IMR-90 (cell line): ENCODE data around the gene SUN1. TPM values are rescaled to one million over a fixed set of nuclear protein-coding genes. Genes with fewer than 3 reads are reported as not detected.

Source experiments
- ATAC-seq: fragments of 200-7000 bp; cut with Tn5 transposase; 2 replicates; pipeline ENCODE4 v1.9.1; 2020; ENCODE audit warnings: low read depth, mild to moderate bottlenecking, moderate library complexity
- BruUV-seq: library from RNA; stranded (reverse); fragments of 400-500 nt; replicated peaks from 2 replicates; lab custom pipeline; 2021; lab: Mats Ljungman, UMichigan
- CTCF ChIA-PET: fragments of 300-600 bp; formaldehyde crosslinking; extraction: SDS; loops from one replicate; lab custom pipeline; 2021; ENCODE audit warnings: antibody characterized with exemption; lab: Yijun Ruan, JAX
- POLR2A ChIA-PET: fragments of 300-600 bp; sonication (Branson Sonifier 250); formaldehyde crosslinking; loops from one replicate; lab custom pipeline; 2022; ENCODE audit warnings: antibody characterized with exemption; ENCODE audit not compliant: unreplicated experiment; lab: Charles Lee
- DNase-seq: peaks from one replicate; pipeline ENCODE4 v3.0.0; 2013
- H2AFZ ChIP-seq: replicated peaks from 2 replicates; pipeline ENCODE3; 2013; ENCODE audit warnings: low read length, mild to moderate bottlenecking; ENCODE audit not compliant: poor library complexity
- H2AK5ac ChIP-seq: 2 replicates; pipeline ENCODE4 v1.6.1; 2013; ENCODE audit warnings: low read depth, low read length, inconsistent platforms
- H2AK9ac ChIP-seq: replicated peaks from 2 replicates; pipeline ENCODE3; 2013; ENCODE audit warnings: mild to moderate bottlenecking, low read depth, low read length, moderate library complexity; ENCODE audit not compliant: poor library complexity
- H2BK120ac ChIP-seq: 2 replicates; pipeline ENCODE4 v1.6.1; 2013; ENCODE audit warnings: low read depth, low read length, inconsistent platforms
- H2BK15ac ChIP-seq: 3 replicates; pipeline ENCODE4 v1.6.1; 2013; ENCODE audit warnings: low read depth, low read length, inconsistent platforms
- H2BK20ac ChIP-seq: 2 replicates; pipeline ENCODE4 v1.6.1; 2013; ENCODE audit warnings: low read depth, mild to moderate bottlenecking, inconsistent platforms, low read length, moderate library complexity
- H2BK5ac ChIP-seq: 2 replicates; pipeline ENCODE4 v1.6.1; 2013; ENCODE audit warnings: mild to moderate bottlenecking, low read depth, low read length, inconsistent platforms; ENCODE audit not compliant: poor library complexity, severe bottlenecking
- H3K14ac ChIP-seq: replicated peaks from 2 replicates; pipeline ENCODE4 v1.6.1; 2013; ENCODE audit warnings: low read depth, low read length, inconsistent platforms
- H3K18ac ChIP-seq: 2 replicates; pipeline ENCODE4 v1.6.1; 2013; ENCODE audit warnings: low read depth, low read length, control low read depth
- H3K23ac ChIP-seq: 2 replicates; pipeline ENCODE4 v1.6.1; 2013; ENCODE audit warnings: low read depth, low read length, inconsistent platforms
- H3K27ac ChIP-seq: 2 replicates; pipeline ENCODE4 v1.5.1; 2013; ENCODE audit warnings: mild to moderate bottlenecking, control low read depth, low read length; ENCODE audit not compliant: insufficient read depth
- H3K27me3 ChIP-seq: 2 replicates; pipeline ENCODE4 v1.6.1; 2013; ENCODE audit warnings: low read length; ENCODE audit not compliant: control insufficient read depth, insufficient read depth
- H3K36me3 ChIP-seq: 2 replicates; pipeline ENCODE4 v1.6.1; 2013; ENCODE audit warnings: low read length, mixed read lengths; ENCODE audit not compliant: control insufficient read depth, insufficient read depth
- H3K4ac ChIP-seq: 2 replicates; pipeline ENCODE4 v1.6.1; 2013; ENCODE audit warnings: low read depth, low read length, inconsistent platforms
- H3K4me1 ChIP-seq: 2 replicates; pipeline ENCODE4 v1.6.1; 2013; ENCODE audit warnings: low read length, mixed read lengths; ENCODE audit not compliant: control insufficient read depth, insufficient read depth
- H3K4me2 ChIP-seq: 2 replicates; pipeline ENCODE4 v1.6.1; 2013; ENCODE audit warnings: low read depth, mild to moderate bottlenecking, control low read depth, low read length, moderate library complexity
- H3K4me3 ChIP-seq: 2 replicates; pipeline ENCODE4 v1.5.1; 2013; ENCODE audit warnings: low read depth, mild to moderate bottlenecking, control low read depth, low read length, moderate library complexity; ENCODE audit not compliant: insufficient read depth
- H3K56ac ChIP-seq: 2 replicates; pipeline ENCODE4 v1.6.1; 2013; ENCODE audit warnings: low read length, inconsistent platforms; ENCODE audit not compliant: insufficient read depth; ENCODE audit errors: extremely low read depth
- H3K79me1 ChIP-seq, 2 experiments: 2 replicates each; pipeline ENCODE4 v1.6.1; 2013; ENCODE audit warnings: low read length in 2 of 2, inconsistent platforms in 1 of 2, low read depth in 1 of 2
- H3K9ac ChIP-seq: 2 replicates; pipeline ENCODE4 v1.6.1; 2013; ENCODE audit warnings: low read depth, low read length, control low read depth
- H3K9me1 ChIP-seq: 2 replicates; pipeline ENCODE4 v1.6.1; 2013; ENCODE audit warnings: low read length, inconsistent platforms; ENCODE audit not compliant: insufficient read depth
- H3K9me3 ChIP-seq: 2 replicates; pipeline ENCODE4 v1.6.1; 2013; ENCODE audit warnings: low read length; ENCODE audit not compliant: control insufficient read depth, insufficient read depth
- H4K20me1 ChIP-seq: 2 replicates; pipeline ENCODE4 v1.6.1; 2013; ENCODE audit warnings: low read length, inconsistent platforms; ENCODE audit not compliant: insufficient read depth
- H4K5ac ChIP-seq: 2 replicates; pipeline ENCODE4 v1.6.1; 2013; ENCODE audit warnings: mild to moderate bottlenecking, low read depth, low read length, control low read depth
- H4K8ac ChIP-seq, 2 experiments: 2 replicates each; pipeline ENCODE4 v1.6.1; 2013; ENCODE audit warnings: low read depth in 2 of 2, low read length in 2 of 2, control low read depth in 1 of 2, inconsistent platforms in 1 of 2
- H4K91ac ChIP-seq: 2 replicates; pipeline ENCODE4 v1.6.1; 2013; ENCODE audit warnings: low read depth, low read length, inconsistent platforms; ENCODE audit not compliant: insufficient read depth
- BHLHE40 ChIP-seq: fragments of 150-350 bp; IDR thresholded peaks from 2 replicates; pipeline ENCODE4 v1.6.1; 2016; ENCODE audit warnings: mild to moderate bottlenecking, low read depth, low read length
- MXI1 ChIP-seq: IDR thresholded peaks from 2 replicates; pipeline ENCODE4 v1.6.1; 2012; ENCODE audit warnings: low read depth, mild to moderate bottlenecking, low read length, moderate library complexity, borderline replicate concordance
- WGBS, 2 experiments: methylation state at CpG; one replicate each; pipeline versions ENCODE4 v1.1.5 to v1.1.7; 2013; ENCODE audit warnings: missing lambda C conversion rate in 2 of 2; ENCODE audit not compliant: insufficient read length in 1 of 2; ENCODE audit errors: extremely low coverage in 2 of 2; 5-methylcytosine and 5-hydroxymethylcytosine counted together
- dilution Hi-C: fragments of 300-500 bp; cut with HindIII; formaldehyde crosslinking; loops from one replicate; pipeline ENCODE4 v1.14.3; 2018; ENCODE audit warnings: low sequenced_read_pairs; ENCODE audit not compliant: unreplicated experiment
- in situ Hi-C: fragments of 300-500 bp; cut with MboI; formaldehyde crosslinking; loops from 3 replicates; pipeline ENCODE4 v1.14.3; 2019; ENCODE audit warnings: low sequenced_read_pairs, inconsistent platforms, mixed read lengths
- intact Hi-C: fragments of 100-400 bp; cut with micrococcal nuclease; formaldehyde crosslinking; loops from 2 replicates; pipeline ENCODE4 v1.10.0; 2022
- polyA plus RNA-seq, 3 experiments: library from polyadenylated mRNA; depleted of rRNA; stranded (reverse); fragments of >200 nt; gene quantifications; 2 replicates each; pipeline ENCODE4 v1.2.3, GENCODE V29; 2012; ENCODE audit warnings: low replicate concordance in 1 of 3
- total RNA-seq: library from RNA; depleted of rRNA; stranded (reverse); fragments of >200 nt; gene quantifications from 2 replicates; pipeline ENCODE4 v1.2.3, GENCODE V29; 2012
- TF ChIP-seq, protein P1 (sequence below): fragments of 150-350 bp; IDR thresholded peaks from 2 replicates; pipeline ENCODE4 v1.6.1; 2017; ENCODE audit warnings: mild to moderate bottlenecking, antibody characterized with exemption, low read length, low read depth

The SUN1 gene
- total and polyA plus RNA-seq, 2 of the 4 experiments (the other 2 are of a cell fraction) = 113 to 239 TPM

DNA sequence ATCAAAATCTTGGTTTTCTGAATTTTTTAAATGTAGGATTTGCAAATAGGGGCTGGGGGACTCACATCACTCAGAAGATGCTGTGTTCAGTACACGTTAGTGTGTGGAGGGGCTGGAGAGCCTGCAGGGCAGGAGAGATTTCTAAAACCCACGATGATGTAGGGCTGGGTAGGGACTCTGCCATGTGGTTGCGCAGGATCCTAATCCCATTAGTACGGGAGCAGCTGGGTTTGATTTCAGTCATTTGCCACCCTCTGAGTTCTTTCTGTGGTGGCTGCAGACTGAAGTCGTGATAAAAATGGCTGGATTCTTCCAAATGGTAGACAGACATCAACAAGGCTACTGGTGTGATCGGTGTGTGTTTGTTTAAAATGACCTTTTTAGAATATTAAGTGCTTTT lies 29.9 kb downstream of the SUN1 start:
- peaks cover 2% of the 10 kb centered on the region for H3K4me1 ChIP-seq
- no peak overlapping the region for H2BK120ac ChIP-seq
- ChIA-PET CTCF (interaction anchor here (0.7 kb wide), 1 partner anchor 11 kb away, joined by 4 read pairs; no protein-coding TSS in a partner anchor), POLR2A (no interaction called here)
- H3K56ac ChIP-seq = no peak overlapping the region
- no peaks in the 10 kb centered on the region for H3K27me3 ChIP-seq
- H4K5ac ChIP-seq = no peak overlapping the region
- H4K8ac ChIP-seq = no peak overlapping the region
- no peak overlapping the region for H3K9ac ChIP-seq
- H3K27ac ChIP-seq = no peak overlapping the region
- TF ChIP-seq, protein P1, sequence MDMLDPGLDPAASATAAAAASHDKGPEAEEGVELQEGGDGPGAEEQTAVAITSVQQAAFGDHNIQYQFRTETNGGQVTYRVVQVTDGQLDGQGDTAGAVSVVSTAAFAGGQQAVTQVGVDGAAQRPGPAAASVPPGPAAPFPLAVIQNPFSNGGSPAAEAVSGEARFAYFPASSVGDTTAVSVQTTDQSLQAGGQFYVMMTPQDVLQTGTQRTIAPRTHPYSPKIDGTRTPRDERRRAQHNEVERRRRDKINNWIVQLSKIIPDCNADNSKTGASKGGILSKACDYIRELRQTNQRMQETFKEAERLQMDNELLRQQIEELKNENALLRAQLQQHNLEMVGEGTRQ = no peak
- TF ChIP-seq MXI1 = no peak
- no peak for TF ChIP-seq BHLHE40
- peaks cover 5 to 22% of the 10 kb centered on the region in 2 experiments; a peak in 3 of 4 replicates for H3K79me1 ChIP-seq
- no peak overlapping the region for H2BK20ac ChIP-seq
- H3K36me3 ChIP-seq = peaks cover 63% of the 10 kb centered on the region
- BruUV-seq = no TSS peak
- 96% methylated on average over 4 of the region's 6 CpGs; no CpG with 5 or more reads in 1 of the 2 experiments for WGBS, 2 experiments
- no peak overlapping the region for H2AFZ ChIP-seq
- H3K18ac ChIP-seq = no peak overlapping the region
- no peak overlapping the region for H3K4me3 ChIP-seq
- no peak overlapping the region for H3K4me2 ChIP-seq
- H2BK5ac ChIP-seq = no peak overlapping the region
- H2BK15ac ChIP-seq = no peak overlapping the region
- no peak overlapping the region for H3K14ac ChIP-seq
- ATAC-seq (no peak), DNase-seq (no peak)
- intact Hi-C loops (no loop called here), dilution Hi-C loops (no loop called here), in situ Hi-C loops (no loop called here)
- H3K23ac ChIP-seq = no peak overlapping the region
- no peak overlapping the region for H2AK9ac ChIP-seq
- peaks cover 2% of the 10 kb centered on the region for H4K20me1 ChIP-seq
- H2AK5ac ChIP-seq = no peak overlapping the region
- H3K9me3 ChIP-seq = no peaks in the 10 kb centered on the region
- H4K91ac ChIP-seq = no peak overlapping the region
- H3K9me1 ChIP-seq = peaks cover 5% of the 10 kb centered on the region; the same call in 1 of the 2 replicates
- H3K4ac ChIP-seq = no peak overlapping the region
